Keratinocyte (primary cell): ENCODE measurements around the gene C9orf50. TPM values are rescaled to one million over a fixed set of nuclear protein-coding genes. Genes with fewer than 3 reads are reported as not detected.

Experiments used
- DNase-seq: peaks from one replicate; pipeline ENCODE4 v3.0.0-alpha.2; 2011; ENCODE audit warnings: low read depth, missing footprints, low spot score
- FAIRE-seq: peaks from 2 replicates; lab custom pipeline; 2011; peaks lifted over from hg19 to GRCh38; lab: Jason Lieb, UNC
- H2AFZ ChIP-seq: 2 replicates; pipeline ENCODE4 v1.6.0; 2012; ENCODE audit warnings: low read length, control low read depth, inconsistent platforms; ENCODE audit not compliant: control insufficient read depth
- H3K27ac ChIP-seq: 2 replicates; pipeline ENCODE4 v1.5.1; 2011; ENCODE audit warnings: low read length; ENCODE audit not compliant: control insufficient read depth, insufficient read depth
- H3K27me3 ChIP-seq: 3 replicates; pipeline ENCODE4 v1.6.0; 2011; ENCODE audit warnings: low read length; ENCODE audit not compliant: control insufficient read depth, insufficient read depth; ENCODE audit errors: extremely low read depth
- H3K36me3 ChIP-seq, 2 experiments: 2 replicates in 1 of 2; 3 replicates in 1 of 2; pipeline ENCODE4 v1.5.1; 2011; ENCODE audit warnings: low read length in 2 of 2, mild to moderate bottlenecking in 1 of 2; ENCODE audit not compliant: control insufficient read depth in 2 of 2, insufficient read depth in 2 of 2; ENCODE audit errors: extremely low read depth in 1 of 2
- H3K4me1 ChIP-seq: 3 replicates; pipeline ENCODE4 v1.5.1; 2011; ENCODE audit warnings: low read length; ENCODE audit not compliant: control insufficient read depth, insufficient read depth; ENCODE audit errors: extremely low read depth
- H3K4me2 ChIP-seq: 3 replicates; pipeline ENCODE4 v1.6.0; 2011; ENCODE audit warnings: low read depth, low read length; ENCODE audit not compliant: control insufficient read depth, insufficient read depth; ENCODE audit errors: extremely low read depth
- H3K4me3 ChIP-seq, 3 experiments: fragments of 200-600 bp in 1 of 3; sonication (generic) in 1 of 3; 2 replicates in 2 of 3; 3 replicates in 1 of 3; pipeline ENCODE4 v1.5.1; 2011 to 2016; ENCODE audit warnings: low read length in 3 of 3, mild to moderate bottlenecking in 3 of 3, control low read depth in 2 of 3, inconsistent platforms in 1 of 3, low read depth in 1 of 3, mixed read lengths in 1 of 3, mixed run types in 1 of 3, moderate library complexity in 1 of 3; ENCODE audit not compliant: control insufficient read depth in 2 of 3, insufficient read depth in 2 of 3; ENCODE audit errors: extremely low read depth in 1 of 3
- H3K79me2 ChIP-seq: 2 replicates; pipeline ENCODE4 v1.6.0; 2012; ENCODE audit warnings: low read length; ENCODE audit not compliant: control insufficient read depth, insufficient read depth
- H3K9ac ChIP-seq: 3 replicates; pipeline ENCODE4 v1.6.0; 2011; ENCODE audit warnings: low read length; ENCODE audit not compliant: control insufficient read depth, insufficient read depth; ENCODE audit errors: extremely low read depth
- H3K9me1 ChIP-seq: 3 replicates; pipeline ENCODE4 v1.6.0; 2011; ENCODE audit warnings: low read length; ENCODE audit not compliant: control insufficient read depth, insufficient read depth; ENCODE audit errors: extremely low read depth
- H3K9me3 ChIP-seq: 2 replicates; pipeline ENCODE4 v1.5.1; 2012; ENCODE audit warnings: low read depth, low read length; ENCODE audit not compliant: control insufficient read depth
- H4K20me1 ChIP-seq: 3 replicates; pipeline ENCODE4 v1.6.0; 2011; ENCODE audit warnings: low read length; ENCODE audit not compliant: control insufficient read depth, insufficient read depth; ENCODE audit errors: extremely low read depth
- EZH2 ChIP-seq: IDR thresholded peaks from one replicate; pipeline ENCODE4 v1.6.1; 2012; ENCODE audit warnings: inconsistent platforms, mild to moderate bottlenecking, low read length, moderate library complexity
- dilution Hi-C: fragments of 300-500 bp; cut with MboI; formaldehyde crosslinking; loops from one replicate; pipeline ENCODE4 v1.7.0; 2020; ENCODE audit warnings: low sequenced_read_pairs; ENCODE audit not compliant: extremely low pct_ligation_motif_present
- polyA plus RNA-seq, 5 experiments: library from polyadenylated mRNA; depleted of rRNA in 3 of 5; stranded (reverse) in 3 of 5; stranded (forward) in 1 of 5; unstranded in 1 of 5; fragments of >200 nt; gene quantifications; 1 replicate in 1 of 5; 2 replicates in 3 of 5; 3 replicates in 1 of 5; pipeline versions ENCODE4 v1.2.1 to v1.2.3, GENCODE V29; 2011 to 2012; ENCODE audit warnings: missing spikeins in 2 of 5, low read depth in 1 of 5, low replicate concordance in 1 of 5
- TF ChIP-seq, protein P1 (sequence below), 3 experiments: IDR thresholded peaks in 1 of 3; conservative IDR thresholded peaks in 1 of 3; optimal IDR thresholded peaks in 1 of 3; 2 replicates in 2 of 3; 3 replicates in 1 of 3; pipeline versions ENCODE3 to v1.5.1; 2011; ENCODE audit warnings: low read length in 3 of 3, mild to moderate bottlenecking in 3 of 3, moderate library complexity in 2 of 3, control low read depth in 1 of 3, inconsistent platforms in 1 of 3; ENCODE audit not compliant: insufficient read depth in 2 of 3; ENCODE audit errors: extremely low read depth in 1 of 3

C9orf50 gene
- polyA plus RNA-seq, 1 donor (not counting 4 experiments of a cell fraction or from before 2014, with no cell fraction given), result not detected

DNA sequence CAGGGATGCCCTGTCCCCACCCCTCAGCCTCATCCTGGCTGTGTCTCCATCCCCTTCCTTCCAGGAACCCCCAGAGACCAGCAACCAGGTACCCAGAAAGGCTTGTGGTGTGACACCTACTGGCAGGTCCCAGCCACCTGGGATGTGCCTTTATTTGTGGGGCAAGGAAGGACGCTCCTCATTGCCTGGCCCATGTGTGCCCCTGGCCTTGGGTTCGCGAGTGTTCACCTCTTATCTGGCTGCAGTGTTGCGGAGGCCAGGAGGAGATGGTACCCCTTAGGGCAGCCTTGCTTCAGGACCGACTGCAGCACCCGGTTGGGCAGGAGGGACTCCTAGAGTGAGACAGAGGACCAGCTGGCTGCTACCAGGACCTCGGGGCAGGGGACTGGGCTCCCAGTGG is 8.8 kb downstream of the C9orf50 start:
- dilution Hi-C loops, result loop anchor here (25.0 kb wide), 1 partner anchor 450 kb away; no protein-coding TSS in a partner anchor
- Histone ChIP-seq H3K36me3 (no peaks in the 10 kb centered on the region), H3K9ac (no peak overlapping the region), H3K79me2 (no peaks in the 10 kb centered on the region), H3K4me2 (no peak overlapping the region), H3K9me3 (no peaks in the 10 kb centered on the region), H3K9me1 (no peaks in the 10 kb centered on the region), H3K4me1 (peaks cover 20% of the 10 kb centered on the region), H3K27ac (no peak overlapping the region), H2AFZ (no peak overlapping the region), H3K4me3 (no peak overlapping the region), H4K20me1 (no peaks in the 10 kb centered on the region), H3K27me3 (no peaks in the 10 kb centered on the region)
- TF ChIP-seq EZH2, result no peak
- TF ChIP-seq, protein P1, sequence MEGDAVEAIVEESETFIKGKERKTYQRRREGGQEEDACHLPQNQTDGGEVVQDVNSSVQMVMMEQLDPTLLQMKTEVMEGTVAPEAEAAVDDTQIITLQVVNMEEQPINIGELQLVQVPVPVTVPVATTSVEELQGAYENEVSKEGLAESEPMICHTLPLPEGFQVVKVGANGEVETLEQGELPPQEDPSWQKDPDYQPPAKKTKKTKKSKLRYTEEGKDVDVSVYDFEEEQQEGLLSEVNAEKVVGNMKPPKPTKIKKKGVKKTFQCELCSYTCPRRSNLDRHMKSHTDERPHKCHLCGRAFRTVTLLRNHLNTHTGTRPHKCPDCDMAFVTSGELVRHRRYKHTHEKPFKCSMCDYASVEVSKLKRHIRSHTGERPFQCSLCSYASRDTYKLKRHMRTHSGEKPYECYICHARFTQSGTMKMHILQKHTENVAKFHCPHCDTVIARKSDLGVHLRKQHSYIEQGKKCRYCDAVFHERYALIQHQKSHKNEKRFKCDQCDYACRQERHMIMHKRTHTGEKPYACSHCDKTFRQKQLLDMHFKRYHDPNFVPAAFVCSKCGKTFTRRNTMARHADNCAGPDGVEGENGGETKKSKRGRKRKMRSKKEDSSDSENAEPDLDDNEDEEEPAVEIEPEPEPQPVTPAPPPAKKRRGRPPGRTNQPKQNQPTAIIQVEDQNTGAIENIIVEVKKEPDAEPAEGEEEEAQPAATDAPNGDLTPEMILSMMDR (optimal IDR thresholded peaks at IDR 0.05 in 1 of 3, IDR thresholded peaks at IDR 0.05 in 1 of 3, conservative IDR thresholded peaks at IDR 0.05 in 1 of 3; ENCODE audit: extremely low read depth in 1 of 3, insufficient read depth in 2 of 3, low read length in 3 of 3), result peak in 1 of 3 experiments; percentile 16
- FAIRE-seq (no peak), DNase-seq (no peak)

DNA sequence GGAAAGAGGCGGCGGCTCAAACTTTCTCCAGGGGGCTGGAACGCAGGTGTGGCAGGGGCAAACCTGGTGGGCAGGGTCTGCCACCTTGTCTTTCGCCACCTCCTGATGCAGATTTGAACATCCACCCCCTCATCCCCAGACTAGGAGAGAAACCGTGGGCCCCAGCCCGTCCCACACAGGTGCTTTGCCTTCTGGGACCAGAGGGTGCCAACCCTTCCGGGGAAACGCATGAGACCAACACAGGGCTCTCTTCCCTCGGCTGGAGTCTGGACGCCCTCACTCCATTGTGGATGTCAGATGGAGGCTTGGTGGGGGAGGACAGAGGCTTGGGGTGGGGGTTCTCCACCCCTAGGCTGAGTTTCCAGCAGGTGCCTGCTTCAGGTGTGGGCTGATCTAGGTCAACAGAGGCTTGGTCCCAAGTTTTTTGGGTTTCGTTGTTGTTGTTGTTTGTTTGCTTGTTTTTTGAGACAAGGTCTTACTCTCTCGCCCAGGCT is 9.5 kb downstream of the C9orf50 start:
- no peak for FAIRE-seq
- H4K20me1 ChIP-seq, result no peaks in the 10 kb centered on the region
- no peaks in the 10 kb centered on the region for H3K27me3 ChIP-seq
- H3K9ac ChIP-seq, result peak overlapping the region; percentile 68
- H3K27ac ChIP-seq, result no peak overlapping the region
- peak overlapping the region; percentile 70 for H2AFZ ChIP-seq
- no peaks in the 10 kb centered on the region for H3K79me2 ChIP-seq
- TF ChIP-seq, protein P1 (optimal IDR thresholded peaks at IDR 0.05 in 1 of 3, IDR thresholded peaks at IDR 0.05 in 1 of 3, conservative IDR thresholded peaks at IDR 0.05 in 1 of 3; ENCODE audit: extremely low read depth in 1 of 3, insufficient read depth in 2 of 3, low read length in 3 of 3), result no peak
- TF ChIP-seq EZH2, result no peak
- DNase-seq, result no peak
- no peaks in the 10 kb centered on the region for H3K9me1 ChIP-seq
- dilution Hi-C loops, result loop anchor here (25.0 kb wide), 1 partner anchor 449 kb away; no protein-coding TSS in a partner anchor
- no peaks in the 10 kb centered on the region for H3K36me3 ChIP-seq
- peak overlapping the region in 1 of 3 experiments; percentile 80 for H3K4me3 ChIP-seq
- peak overlapping the region; percentile 100 for H3K4me2 ChIP-seq
- H3K4me1 ChIP-seq, result peaks cover 17% of the 10 kb centered on the region
- H3K9me3 ChIP-seq, result no peaks in the 10 kb centered on the region
